A673 (cell line): Measurements from ENCODE around the gene SCYGR3. TPM values are rescaled to one million over a fixed set of nuclear protein-coding genes. Genes with fewer than 3 reads are reported as not detected.

Source experiments
- BruUV-seq: library from RNA; stranded (reverse); fragments of 400-500 nt; replicated peaks from 2 replicates; lab custom pipeline; 2021; lab: Mats Ljungman, UMichigan
- CTCF ChIA-PET: fragments of 300-600 bp; sonication (Branson Sonifier 250); formaldehyde crosslinking; loops from one replicate; lab custom pipeline; 2022; ENCODE audit warnings: antibody characterized with exemption; lab: Charles Lee
- POLR2A ChIA-PET: fragments of 300-600 bp; sonication (Branson Sonifier 250); formaldehyde crosslinking; loops from one replicate; lab custom pipeline; 2022; ENCODE audit warnings: antibody characterized with exemption; ENCODE audit not compliant: low non-redundant PET; lab: Charles Lee
- DNase-seq: peaks from one replicate; pipeline ENCODE4 v3.0.0-alpha.2; 2015; ENCODE audit warnings: low spot score
- H3K27ac ChIP-seq: fragments of 200-600 bp; sonication (generic); 2 replicates; pipeline ENCODE4 v1.5.1; 2016; ENCODE audit warnings: mixed run types, low read depth, mild to moderate bottlenecking, mixed read lengths, antibody characterized with exemption, low read length; ENCODE audit not compliant: poor library complexity, severe bottlenecking
- H3K27me3 ChIP-seq: fragments of 200-600 bp; sonication (generic); replicated peaks from 2 replicates; pipeline ENCODE4 v1.6.1; 2017; ENCODE audit warnings: mixed run types, low read depth, mild to moderate bottlenecking, mixed read lengths, antibody characterized with exemption, low read length; ENCODE audit not compliant: insufficient read depth, poor library complexity
- H3K36me3 ChIP-seq: fragments of 200-600 bp; sonication (generic); 2 replicates; pipeline ENCODE4 v1.6.1; 2016; ENCODE audit warnings: mixed run types, mild to moderate bottlenecking, mixed read lengths, antibody characterized with exemption, low read length; ENCODE audit not compliant: insufficient read depth, poor library complexity, severe bottlenecking
- H3K4me1 ChIP-seq: fragments of 200-600 bp; sonication (generic); 2 replicates; pipeline ENCODE4 v1.6.1; 2017; ENCODE audit warnings: mixed run types, mild to moderate bottlenecking, mixed read lengths, antibody characterized with exemption, low read length; ENCODE audit not compliant: insufficient read depth, poor library complexity, severe bottlenecking
- H3K4me3 ChIP-seq: fragments of 200-600 bp; sonication (generic); 2 replicates; pipeline ENCODE4 v1.5.1; 2016; ENCODE audit warnings: low read depth, mixed run types, mild to moderate bottlenecking, mixed read lengths, low read length; ENCODE audit not compliant: poor library complexity, severe bottlenecking
- H3K9me3 ChIP-seq: fragments of 200-600 bp; sonication (generic); 2 replicates; pipeline ENCODE4 v1.6.1; 2016; ENCODE audit warnings: mixed run types, low read depth, mild to moderate bottlenecking, mixed read lengths, antibody characterized with exemption, low read length; ENCODE audit not compliant: poor library complexity, severe bottlenecking
- CTCF ChIP-seq: fragments of 300-800, 200-600 bp; sonication (generic); conservative IDR thresholded peaks from 2 replicates; pipeline ENCODE4 v1.5.1; 2017; ENCODE audit warnings: low read depth, mild to moderate bottlenecking, antibody characterized with exemption, low read length, moderate library complexity, mixed read lengths
- EZH2 ChIP-seq: fragments of 200-600 bp; sonication (generic); IDR thresholded peaks from 2 replicates; pipeline ENCODE4 v1.6.1; 2017; ENCODE audit warnings: borderline replicate concordance, low read depth, mild to moderate bottlenecking, mixed read lengths, antibody characterized with exemption, low read length; ENCODE audit not compliant: poor library complexity, severe bottlenecking
- intact Hi-C: fragments of 100-400 bp; cut with micrococcal nuclease; formaldehyde crosslinking; loops from one replicate; pipeline ENCODE4 v1.10.0; 2022; ENCODE audit not compliant: unreplicated experiment
- total RNA-seq: library from RNA; stranded (reverse); gene quantifications from 2 replicates; pipeline ENCODE4 v1.2.3, GENCODE V29; 2021

Gene SCYGR3
- total RNA-seq, 1 experiment from 2014 or later, result not detected

GRCh38 chr2:227653419-227653818 is 38.8 kb upstream of the SCYGR3 start:
- no peak overlapping the region for H3K4me3 ChIP-seq
- POLR2A ChIA-PET, result no interaction called here
- no peaks in the 10 kb centered on the region for H3K4me1 ChIP-seq
- no peaks in the 10 kb centered on the region for H3K36me3 ChIP-seq
- DNase-seq, result no peak
- no TSS peak for BruUV-seq
- no peaks in the 10 kb centered on the region for H3K9me3 ChIP-seq
- CTCF ChIA-PET, result no interaction called here
- intact Hi-C loops, result no loop called here
- no peak overlapping the region for H3K27ac ChIP-seq
- no peak for TF ChIP-seq CTCF
- TF ChIP-seq EZH2, result no peak
- H3K27me3 ChIP-seq, result no peaks in the 10 kb centered on the region

GRCh38 chr2:227643990-227644551 is 29.4 kb upstream of the SCYGR3 start:
- POLR2A ChIA-PET, result no interaction called here
- TF ChIP-seq CTCF (no peak), EZH2 (no peak)
- no peaks in the 10 kb centered on the region for H3K36me3 ChIP-seq
- BruUV-seq, result no TSS peak
- intact Hi-C loops, result no loop called here
- CTCF ChIA-PET, result no interaction called here
- H3K27ac ChIP-seq, result no peak overlapping the region
- no peak for DNase-seq
- no peak overlapping the region for H3K4me3 ChIP-seq
- no peaks in the 10 kb centered on the region for H3K4me1 ChIP-seq
- H3K27me3 ChIP-seq, result no peaks in the 10 kb centered on the region
- H3K9me3 ChIP-seq, result no peaks in the 10 kb centered on the region

DNA sequence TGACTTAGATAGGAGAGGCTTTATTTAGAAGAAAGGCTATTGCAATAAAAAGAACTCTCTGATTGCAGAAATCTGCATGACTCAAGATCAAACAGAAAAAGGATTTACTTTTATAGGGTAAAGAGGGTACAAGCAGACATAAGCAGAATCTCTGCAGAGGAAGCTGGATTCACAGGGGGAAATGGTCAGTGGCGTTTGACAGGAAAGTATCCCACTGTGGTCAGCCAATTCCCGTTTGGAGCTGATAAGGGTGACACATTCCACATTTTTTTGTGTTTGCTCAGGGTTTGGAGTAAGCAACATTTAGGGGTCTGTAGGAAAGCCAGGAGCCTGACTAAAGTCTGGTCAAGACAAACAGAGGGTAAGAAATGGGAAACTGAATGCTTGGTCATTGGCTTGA is 28.0 kb upstream of the SCYGR3 start:
- POLR2A ChIA-PET, result no interaction called here
- Histone ChIP-seq H3K36me3 (no peaks in the 10 kb centered on the region), H3K9me3 (no peaks in the 10 kb centered on the region), H3K27me3 (no peaks in the 10 kb centered on the region), H3K4me1 (no peaks in the 10 kb centered on the region), H3K4me3 (no peak overlapping the region), H3K27ac (no peak overlapping the region)
- BruUV-seq, result no TSS peak
- no peak for DNase-seq
- CTCF ChIA-PET, result no interaction called here
- intact Hi-C loops, result no loop called here
- TF ChIP-seq CTCF (no peak), EZH2 (no peak)
